AG04450 (cell line): ENCODE results near the gene NEO1. TPM values are rescaled to one million over a fixed set of nuclear protein-coding genes. Genes with fewer than 3 reads are reported as not detected.

Experiments
- CTCF ChIA-PET: fragments of 300-600, 350-600 bp; formaldehyde crosslinking; extraction: SDS; loops from one replicate; lab custom pipeline; 2022; ENCODE audit warnings: antibody characterized with exemption, inconsistent platforms; lab: Charles Lee
- POLR2A ChIA-PET: fragments of 350-600 bp; formaldehyde crosslinking; extraction: SDS; loops from one replicate; lab custom pipeline; 2021; ENCODE audit warnings: antibody characterized with exemption, inconsistent platforms; lab: Yijun Ruan, JAX
- DNase-seq: peaks from one replicate; pipeline ENCODE4 v3.0.0-alpha.2; 2011; ENCODE audit warnings: low read depth, low spot score
- H3K27ac ChIP-seq: one replicate; pipeline ENCODE4 v1.5.1; 2012; ENCODE audit warnings: low read depth, low read length, control low read depth
- H3K27me3 ChIP-seq: one replicate; pipeline ENCODE4 v1.6.0; 2012; ENCODE audit warnings: low read length; ENCODE audit not compliant: control insufficient read depth, insufficient read depth
- H3K4me3 ChIP-seq: 2 replicates; pipeline ENCODE4 v1.5.1; 2011; ENCODE audit warnings: mild to moderate bottlenecking, low read depth, low read length, control low read depth
- H3K9me3 ChIP-seq: 2 replicates; pipeline ENCODE4 v1.5.1; 2012; ENCODE audit warnings: low read length; ENCODE audit not compliant: control insufficient read depth, insufficient read depth
- polyA plus RNA-seq: library from polyadenylated mRNA; depleted of rRNA; stranded (reverse); fragments of >200 nt; gene quantifications from 2 replicates; pipeline ENCODE4 v1.2.3, GENCODE V29; 2011
- TF ChIP-seq, protein P1 (sequence below): IDR thresholded peaks from 2 replicates; pipeline ENCODE4 v1.5.1; 2011; ENCODE audit warnings: low read depth, low read length, control low read depth, inconsistent platforms

Gene NEO1
- polyA plus RNA-seq, 1 experiment = 3.5 TPM

DNA sequence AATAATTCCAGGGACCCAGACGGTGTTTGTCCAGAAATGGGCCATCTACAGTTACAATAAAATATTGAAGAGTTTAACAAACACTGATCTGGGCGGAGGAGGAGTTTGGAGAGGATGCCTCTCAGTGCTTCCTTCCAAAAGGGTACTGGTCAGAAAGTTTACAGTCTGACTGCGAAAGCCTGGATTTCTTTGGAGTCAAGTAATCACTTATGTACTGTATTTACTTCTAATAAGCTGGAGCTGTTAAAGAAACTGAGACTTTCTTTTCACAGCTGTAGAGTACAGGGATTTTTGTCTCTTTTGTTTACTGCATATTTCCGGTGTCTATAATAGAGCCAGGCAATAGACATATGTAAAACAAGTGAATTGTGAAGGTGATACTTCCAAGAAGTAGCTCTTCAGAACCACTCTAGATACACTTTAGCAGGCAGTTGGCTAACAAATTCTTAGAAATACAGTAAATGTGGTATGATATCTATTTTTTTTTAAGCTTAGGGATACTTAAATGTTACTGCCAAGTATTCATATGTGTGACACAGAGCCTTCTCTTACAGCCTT is 22.1 kb upstream of the NEO1 start:
- Histone ChIP-seq H3K4me3 (no peak overlapping the region), H3K27me3 (peaks cover 4% of the 10 kb centered on the region), H3K9me3 (no peaks in the 10 kb centered on the region), H3K27ac (no peak overlapping the region)
- POLR2A ChIA-PET = no interaction called here
- CTCF ChIA-PET = no interaction called here
- TF ChIP-seq, protein P1, sequence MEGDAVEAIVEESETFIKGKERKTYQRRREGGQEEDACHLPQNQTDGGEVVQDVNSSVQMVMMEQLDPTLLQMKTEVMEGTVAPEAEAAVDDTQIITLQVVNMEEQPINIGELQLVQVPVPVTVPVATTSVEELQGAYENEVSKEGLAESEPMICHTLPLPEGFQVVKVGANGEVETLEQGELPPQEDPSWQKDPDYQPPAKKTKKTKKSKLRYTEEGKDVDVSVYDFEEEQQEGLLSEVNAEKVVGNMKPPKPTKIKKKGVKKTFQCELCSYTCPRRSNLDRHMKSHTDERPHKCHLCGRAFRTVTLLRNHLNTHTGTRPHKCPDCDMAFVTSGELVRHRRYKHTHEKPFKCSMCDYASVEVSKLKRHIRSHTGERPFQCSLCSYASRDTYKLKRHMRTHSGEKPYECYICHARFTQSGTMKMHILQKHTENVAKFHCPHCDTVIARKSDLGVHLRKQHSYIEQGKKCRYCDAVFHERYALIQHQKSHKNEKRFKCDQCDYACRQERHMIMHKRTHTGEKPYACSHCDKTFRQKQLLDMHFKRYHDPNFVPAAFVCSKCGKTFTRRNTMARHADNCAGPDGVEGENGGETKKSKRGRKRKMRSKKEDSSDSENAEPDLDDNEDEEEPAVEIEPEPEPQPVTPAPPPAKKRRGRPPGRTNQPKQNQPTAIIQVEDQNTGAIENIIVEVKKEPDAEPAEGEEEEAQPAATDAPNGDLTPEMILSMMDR = no peak
- no peak for DNase-seq

- Histone ChIP-seq H3K27me3 (peaks cover 10% of the 10 kb centered on the region), H3K4me3 (no peak overlapping the region), H3K27ac (no peak overlapping the region), H3K9me3 (no peaks in the 10 kb centered on the region)
- TF ChIP-seq, protein P1 = no peak
- no peak for DNase-seq
- ChIA-PET POLR2A (no interaction called here), CTCF (no interaction called here)
Observed at GRCh38 chr15:73031648-73032047, 20.6 kb upstream of the NEO1 start.

GRCh38 chr15:73033611-73034010 is 18.7 kb upstream of the NEO1 start:
- Histone ChIP-seq H3K27me3 (peaks cover 9% of the 10 kb centered on the region), H3K9me3 (no peaks in the 10 kb centered on the region), H3K27ac (no peak overlapping the region), H3K4me3 (no peak overlapping the region)
- TF ChIP-seq, protein P1 = no peak
- DNase-seq = no peak
- ChIA-PET CTCF (no interaction called here), POLR2A (no interaction called here)

GRCh38 chr15:73034221-73034620 is 18.0 kb upstream of the NEO1 start:
- no peak overlapping the region for H3K27ac ChIP-seq
- DNase-seq = no peak
- peaks cover 8% of the 10 kb centered on the region for H3K27me3 ChIP-seq
- H3K4me3 ChIP-seq = no peak overlapping the region
- TF ChIP-seq, protein P1 = no peak
- CTCF ChIA-PET = no interaction called here
- H3K9me3 ChIP-seq = no peaks in the 10 kb centered on the region
- POLR2A ChIA-PET = no interaction called here

GRCh38 chr15:73035221-73035620 is 17.0 kb upstream of the NEO1 start:
- TF ChIP-seq, protein P1 = no peak
- POLR2A ChIA-PET = no interaction called here
- CTCF ChIA-PET = no interaction called here
- no peak overlapping the region for H3K27ac ChIP-seq
- no peak for DNase-seq
- peaks cover 8% of the 10 kb centered on the region for H3K27me3 ChIP-seq
- no peaks in the 10 kb centered on the region for H3K9me3 ChIP-seq
- H3K4me3 ChIP-seq = no peak overlapping the region
